Ammon's horn (tissue), 1 donor: ENCODE measurements around the gene ZSCAN30.

Experiments used
- DNase-seq: peaks from one replicate; pipeline ENCODE4 v3.0.0-alpha.2; 2016; ENCODE audit warnings: low spot score

ZSCAN30 gene

GRCh38 chr18:35290094-35290735 lies at the start of gene ZSCAN30:
ZSCAN30 (minus strand) TSS chr18:35290229; CDS start chr18:35264352, 25,877 bp downstream.
- DNase-seq = peak; percentile 97

DNA sequence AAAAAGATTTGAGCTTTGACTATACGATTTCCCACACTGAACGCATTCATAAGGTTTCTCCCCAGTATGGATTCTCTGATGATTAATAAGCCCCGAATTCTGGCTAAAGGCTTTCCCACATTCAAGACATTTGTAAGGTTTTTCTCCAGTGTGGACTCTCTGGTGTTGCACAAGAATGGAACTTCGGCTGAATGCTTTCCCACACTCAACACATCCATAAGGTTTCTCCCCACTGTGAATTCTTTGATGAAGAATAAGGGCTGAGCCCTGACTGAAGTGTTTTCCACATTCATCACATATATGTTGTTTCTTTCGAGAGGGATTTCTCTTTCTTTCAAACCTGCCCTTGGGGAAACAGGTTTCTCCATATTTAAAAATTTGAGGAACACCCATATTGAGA lies 47.3 kb upstream of the ZSCAN30 start:
- DNase-seq = no peak

GRCh38 chr18:35335866-35336265 lies 45.8 kb upstream of the ZSCAN30 start:
- no peak for DNase-seq

- no peak for DNase-seq
Measured at GRCh38 chr18:35334821-35335220, 44.8 kb upstream of the ZSCAN30 start.

- no peak for DNase-seq
Measured at GRCh38 chr18:35334212-35334611, 44.2 kb upstream of the ZSCAN30 start.

DNA sequence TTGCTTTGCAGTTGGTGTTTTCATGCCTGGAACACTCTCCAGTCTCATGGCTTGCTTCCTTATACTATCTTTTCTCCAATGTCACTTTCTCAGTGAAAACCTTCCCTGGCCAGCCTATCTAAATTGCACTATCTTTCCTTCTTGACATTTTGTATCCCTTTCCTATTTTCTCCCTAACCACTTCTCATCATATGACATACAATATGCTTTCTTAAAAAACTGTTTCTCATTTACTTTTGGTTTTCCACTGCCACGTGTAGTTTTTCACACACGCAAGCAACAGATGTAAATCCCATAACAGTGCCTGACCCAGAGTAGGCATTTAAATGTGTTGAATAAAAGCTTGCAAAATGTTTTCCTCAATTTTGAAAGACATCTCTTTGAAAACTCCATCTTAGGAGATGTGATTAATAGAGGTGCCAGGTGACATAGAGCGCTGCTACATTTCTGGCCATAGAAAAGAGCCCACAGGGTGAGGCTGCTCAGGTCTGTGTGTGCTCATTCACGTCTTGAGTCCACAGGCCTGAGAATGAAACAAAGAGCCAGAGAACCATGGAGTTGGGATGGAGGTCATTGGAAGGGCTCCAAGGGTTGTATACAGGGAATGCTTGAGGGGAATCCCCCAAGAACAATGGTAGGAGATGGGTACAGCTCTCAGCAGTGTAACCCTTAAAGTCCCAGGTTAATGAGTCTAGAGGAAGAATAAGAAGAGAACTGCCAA lies 41.5 kb upstream of the ZSCAN30 start:
- no peak for DNase-seq

- no peak for DNase-seq
Measured at GRCh38 chr18:35328868-35329267, 38.8 kb upstream of the ZSCAN30 start.

DNA sequence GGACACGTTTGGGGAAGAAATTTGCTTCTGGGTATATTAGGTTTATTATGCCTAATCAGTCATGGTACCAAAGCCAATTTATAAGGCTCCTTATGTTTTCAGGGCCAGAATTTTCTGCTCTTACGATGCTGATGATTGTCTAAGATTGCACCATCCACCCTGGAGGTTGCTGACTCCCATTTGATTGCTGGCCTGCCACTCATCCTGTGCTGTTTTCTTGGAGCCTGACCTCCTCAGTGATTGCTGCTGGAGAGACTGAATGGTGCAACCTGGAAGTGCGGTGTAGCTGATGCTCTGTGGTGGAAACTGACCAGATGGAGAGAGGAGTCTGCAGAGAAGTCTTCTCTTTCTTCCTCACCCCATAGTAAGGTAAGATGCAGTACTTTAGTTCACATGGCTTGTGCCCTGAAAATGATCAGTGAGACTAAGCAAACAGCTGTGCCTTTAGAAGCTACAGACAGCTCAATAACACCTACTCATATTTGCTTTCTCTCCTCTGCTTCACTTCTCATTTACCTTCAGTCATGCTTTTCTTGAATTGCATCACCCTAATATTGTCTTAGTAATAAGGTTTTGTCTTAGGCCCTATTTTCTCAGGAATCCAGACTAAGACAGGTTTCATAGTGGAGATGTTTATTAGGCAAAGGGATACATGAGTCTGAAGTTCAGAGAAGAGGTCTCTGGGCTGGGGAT lies 36.8 kb upstream of the ZSCAN30 start:
- DNase-seq = no peak

DNA sequence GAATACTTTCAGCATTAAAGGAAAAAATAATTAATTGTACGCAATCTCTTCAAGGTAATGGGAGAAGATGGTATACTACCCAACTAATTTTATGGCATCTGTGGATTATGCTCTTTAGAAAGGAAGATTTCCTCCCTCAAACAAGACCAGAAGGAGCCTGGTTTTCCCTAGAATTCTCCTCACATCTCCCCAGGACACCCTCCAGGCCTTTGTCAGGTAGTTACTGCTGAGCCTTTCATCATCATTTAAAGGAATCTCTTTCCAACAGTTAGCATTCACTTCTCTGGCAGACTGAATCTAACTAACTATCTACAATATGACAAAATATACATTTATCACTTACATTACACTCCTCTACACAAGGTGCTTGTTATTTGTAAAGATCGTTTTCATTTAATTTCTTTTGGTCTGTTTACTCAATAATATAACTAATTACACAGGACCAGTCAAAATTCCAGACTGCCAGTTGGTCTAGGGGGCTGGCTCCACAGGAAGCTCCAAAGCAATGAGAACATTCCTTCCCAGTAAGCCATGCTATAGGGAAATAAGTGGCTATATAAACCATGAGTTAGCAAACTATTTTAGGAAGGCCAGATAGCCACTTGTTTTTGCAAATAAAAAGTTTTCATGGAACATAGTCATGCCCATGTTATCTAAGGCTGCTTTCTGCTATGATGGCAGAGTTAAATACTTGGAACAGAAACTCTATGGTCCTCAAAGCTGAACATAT lies 35.1 kb upstream of the ZSCAN30 start:
- no peak for DNase-seq

- DNase-seq = no peak
Measured at GRCh38 chr18:35322486-35323458, 32.7 kb upstream of the ZSCAN30 start.

GRCh38 chr18:35311496-35311895 lies 21.5 kb upstream of the ZSCAN30 start:
- DNase-seq = no peak

DNA sequence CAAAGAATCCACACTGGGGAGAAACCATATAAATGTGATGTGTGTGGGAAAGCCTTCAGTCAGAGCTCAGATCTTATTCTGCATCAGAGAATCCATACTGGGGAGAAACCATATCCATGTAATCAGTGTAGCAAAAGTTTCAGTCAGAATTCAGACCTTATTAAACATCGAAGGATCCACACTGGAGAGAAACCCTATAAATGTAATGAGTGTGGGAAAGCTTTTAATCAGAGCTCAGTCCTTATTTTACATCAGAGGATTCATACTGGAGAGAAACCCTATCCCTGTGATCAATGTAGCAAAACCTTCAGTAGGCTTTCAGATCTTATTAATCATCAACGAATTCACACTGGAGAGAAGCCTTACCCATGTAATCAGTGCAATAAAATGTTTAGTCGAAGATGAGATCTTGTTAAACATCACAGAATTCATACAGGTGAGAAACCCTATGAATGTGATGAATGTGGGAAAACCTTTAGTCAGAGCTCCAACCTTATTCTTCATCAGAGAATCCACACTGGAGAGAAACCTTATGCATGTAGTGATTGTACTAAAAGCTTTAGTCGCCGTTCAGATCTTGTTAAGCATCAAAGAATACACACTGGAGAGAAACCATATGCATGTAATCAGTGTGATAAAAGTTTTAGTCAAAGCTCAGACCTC lies 16.7 kb upstream of the ZSCAN30 start:
- no peak for DNase-seq

GRCh38 chr18:35303610-35304009 lies 13.6 kb upstream of the ZSCAN30 start:
- no peak for DNase-seq

DNA sequence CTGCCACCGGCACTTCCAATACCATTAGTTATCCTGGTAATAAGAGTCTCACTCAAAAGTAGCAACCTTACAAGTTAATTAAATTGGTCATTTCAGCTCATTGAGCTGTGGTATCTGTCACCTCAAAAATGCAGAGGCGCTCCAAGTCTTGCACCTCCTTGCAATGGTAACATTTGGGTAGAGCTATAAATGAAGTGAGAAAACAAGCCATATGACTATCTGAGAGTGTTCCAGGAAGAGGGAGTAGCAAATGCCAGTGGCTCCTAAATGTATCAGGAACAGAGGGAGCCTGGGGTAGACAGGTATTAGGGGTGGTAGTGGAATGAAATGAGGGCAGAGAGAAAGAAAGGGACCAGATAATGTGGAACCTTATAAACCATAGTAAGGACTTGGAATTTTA lies 6.0 kb upstream of the ZSCAN30 start:
- DNase-seq = no peak

DNA sequence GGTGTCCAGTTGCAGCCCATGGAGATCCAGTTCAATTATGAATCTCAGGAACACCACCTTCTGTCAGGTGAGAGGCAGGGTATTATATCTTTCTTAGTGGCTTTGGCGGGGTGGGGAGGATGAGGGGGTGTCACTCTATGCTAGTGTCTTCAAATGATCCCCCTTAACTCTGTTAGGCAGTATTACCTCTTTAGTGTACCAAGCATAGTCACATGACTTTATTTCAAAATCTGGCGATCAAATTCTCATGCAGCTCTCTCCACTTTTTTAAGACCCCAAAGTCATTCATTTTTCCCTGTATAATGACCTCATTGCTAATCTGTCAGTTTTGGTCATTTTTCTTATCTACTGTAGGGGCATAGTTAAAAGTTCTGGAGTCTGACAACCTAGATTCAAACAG lies 1.1 kb upstream of the ZSCAN30 start:
- no peak for DNase-seq

- DNase-seq = no peak
Measured at GRCh38 chr18:35289727-35290093, 319 bp downstream of the ZSCAN30 start.

DNA sequence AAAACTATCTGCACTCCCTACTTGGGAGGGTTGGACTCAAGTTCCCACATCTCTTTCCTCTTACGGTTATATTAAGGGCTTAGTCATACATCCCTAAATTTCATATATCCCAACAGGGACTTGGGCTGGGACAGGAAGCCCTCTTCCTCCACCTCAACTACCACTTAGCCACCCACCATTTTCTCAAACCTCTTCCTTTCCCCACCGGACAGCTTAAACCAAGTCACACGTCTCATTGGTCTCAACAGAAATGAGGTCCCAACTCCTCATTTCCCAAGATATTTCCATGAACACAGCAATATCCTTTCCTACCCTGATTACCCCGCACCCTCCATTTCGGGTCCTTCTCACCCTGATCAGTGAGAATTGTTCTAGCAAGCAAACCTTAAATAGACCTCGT lies 736 bp downstream of the ZSCAN30 start:
- DNase-seq = no peak

DNA sequence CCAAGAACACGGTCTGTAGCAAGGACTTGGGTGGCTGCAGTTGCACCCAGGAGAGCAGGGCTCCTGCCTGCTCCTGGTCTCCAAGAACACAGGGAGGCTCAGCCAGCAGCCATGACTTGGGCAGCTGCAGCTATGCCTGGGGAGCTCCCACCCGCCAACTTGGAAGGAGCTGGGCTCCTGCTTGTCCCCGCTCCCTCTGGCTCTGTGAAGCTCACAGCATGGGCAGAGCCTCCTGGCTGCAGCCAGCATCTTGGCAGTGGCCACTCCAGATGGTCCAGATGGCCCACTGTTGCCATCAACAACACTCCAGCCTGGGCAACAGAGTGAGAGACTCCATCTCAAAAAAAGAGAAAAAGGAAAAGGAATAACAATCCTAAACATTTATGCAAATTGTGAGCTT lies 5.2 kb downstream of the ZSCAN30 start:
- peak; percentile 18 for DNase-seq

DNA sequence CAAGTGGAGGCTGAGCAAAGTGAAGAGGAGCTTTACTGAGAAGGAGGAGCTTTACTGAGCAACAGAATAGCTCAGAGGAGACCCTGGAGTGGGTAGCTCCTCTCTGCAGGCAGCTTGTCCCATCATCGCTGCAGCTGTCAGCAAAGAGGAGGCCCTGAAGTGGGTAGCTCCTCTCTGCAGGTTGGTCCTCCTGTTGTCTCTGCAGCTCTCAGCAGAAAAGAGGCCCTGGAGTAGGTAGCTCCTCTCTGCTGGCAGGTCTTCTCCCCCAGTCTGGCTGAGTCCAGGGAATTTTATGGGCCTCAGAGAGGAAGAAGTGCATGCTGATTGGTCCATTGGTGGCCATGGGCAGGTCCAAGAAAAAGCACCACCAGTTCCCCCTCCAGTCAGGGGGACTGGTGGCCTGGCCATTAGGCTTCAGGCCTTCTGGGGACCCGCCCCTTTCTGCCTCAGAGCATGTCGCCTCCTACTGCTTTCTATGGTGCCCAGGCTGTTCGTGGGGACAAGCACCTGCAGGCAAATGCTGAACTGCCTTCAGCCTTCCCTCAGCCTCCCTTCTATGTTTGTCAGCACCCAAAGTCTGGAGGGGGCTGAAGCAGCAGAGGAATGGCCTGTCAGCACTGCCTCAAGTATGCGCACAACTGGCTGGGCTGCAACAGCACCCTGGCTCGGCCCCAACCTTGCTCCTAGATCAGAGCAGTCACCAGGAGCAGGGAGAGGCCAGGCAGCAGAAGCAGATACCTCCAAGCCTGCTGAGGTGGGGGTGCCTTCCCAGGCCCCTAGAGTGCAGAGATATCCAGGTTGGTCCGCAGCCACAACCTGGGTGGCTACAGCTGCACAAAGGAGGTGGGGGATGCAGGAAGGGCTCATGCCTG lies 5.9 kb downstream of the ZSCAN30 start:
- DNase-seq = no peak

DNA sequence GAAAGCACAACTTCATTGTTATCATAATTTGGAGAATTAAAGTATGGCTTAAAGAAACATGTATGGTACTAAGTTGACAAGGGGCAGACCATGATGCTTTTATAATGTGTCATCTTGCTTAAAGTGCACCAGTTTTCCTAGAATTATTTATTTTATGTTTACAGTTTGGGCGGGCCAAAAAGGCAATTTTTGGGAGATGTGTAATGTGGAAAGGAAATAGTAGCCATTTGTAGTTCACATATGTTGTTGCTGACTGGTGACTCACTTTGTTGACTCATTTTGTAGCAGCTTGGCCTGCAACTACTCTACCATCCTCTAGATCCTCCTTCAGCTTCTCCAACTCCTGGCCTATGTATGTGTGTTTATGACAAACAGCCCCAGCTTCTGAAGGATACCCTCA lies 7.7 kb downstream of the ZSCAN30 start:
- DNase-seq = peak; percentile 18
